Activated naive CD8-positive, alpha-beta T cell treated with anti-CD3 and anti-CD28 coated beads, Interleukin-2, amount 50 U/mL, for 24 hours (primary cell): ENCODE measurements around the gene PSORS1C2.

ENCODE experiments used
- ATAC-seq: fragments of 150-1000 bp; cut with Tn5 transposase; one replicate; pipeline ENCODE4 v1.10.0; 2021
- DNase-seq: peaks from one replicate; pipeline ENCODE4 v3.0.0; 2021
- H3K27ac Mint-ChIP-seq: one replicate; pipeline ENCODE4 v1.8.0; 2021; ENCODE audit warnings: mild to moderate bottlenecking, mixed read lengths
- H3K27me3 Mint-ChIP-seq: one replicate; pipeline ENCODE4 v1.8.0; 2021; ENCODE audit warnings: mixed read lengths
- H3K36me3 Mint-ChIP-seq: one replicate; pipeline ENCODE4 v1.8.0; 2021; ENCODE audit warnings: low read depth, mixed read lengths
- H3K4me1 Mint-ChIP-seq: one replicate; pipeline ENCODE4 v1.8.0; 2021; ENCODE audit warnings: mixed read lengths
- H3K4me3 Mint-ChIP-seq: one replicate; pipeline ENCODE4 v1.8.0; 2021; ENCODE audit warnings: mild to moderate bottlenecking, moderate library complexity, mixed read lengths
- H3K9me3 Mint-ChIP-seq: one replicate; pipeline ENCODE4 v1.8.0; 2021; ENCODE audit warnings: mixed read lengths

Gene PSORS1C2

GRCh38 chr6:31135710-31136109 lies 3.2 kb downstream of the PSORS1C2 start:
- no peak for ATAC-seq
- no peak for DNase-seq
- peaks cover 6% of the 10 kb centered on the region for H3K4me1 Mint-ChIP-seq
- H3K27me3 Mint-ChIP-seq: peaks cover 4% of the 10 kb centered on the region
- no peak overlapping the region for H3K4me3 Mint-ChIP-seq
- no peak overlapping the region for H3K27ac Mint-ChIP-seq
- H3K36me3 Mint-ChIP-seq: no peaks in the 10 kb centered on the region
- no peaks in the 10 kb centered on the region for H3K9me3 Mint-ChIP-seq

- Mint-ChIP-seq H3K27me3 (peaks cover 4% of the 10 kb centered on the region), H3K4me3 (no peak overlapping the region), H3K9me3 (no peaks in the 10 kb centered on the region), H3K27ac (no peak overlapping the region), H3K36me3 (no peaks in the 10 kb centered on the region), H3K4me1 (peaks cover 9% of the 10 kb centered on the region)
- ATAC-seq: no peak
- no peak for DNase-seq
Measured at GRCh38 chr6:31132806-31133205, 6.1 kb downstream of the PSORS1C2 start.

GRCh38 chr6:31131595-31131994 lies 7.3 kb downstream of the PSORS1C2 start:
- H3K4me1 Mint-ChIP-seq: peaks cover 5% of the 10 kb centered on the region
- DNase-seq (no peak), ATAC-seq (no peak)
- H3K9me3 Mint-ChIP-seq: no peaks in the 10 kb centered on the region
- no peak overlapping the region for H3K27ac Mint-ChIP-seq
- H3K4me3 Mint-ChIP-seq: no peak overlapping the region
- no peaks in the 10 kb centered on the region for H3K36me3 Mint-ChIP-seq
- H3K27me3 Mint-ChIP-seq: peaks cover 2% of the 10 kb centered on the region

GRCh38 chr6:31130751-31131150 lies 8.1 kb downstream of the PSORS1C2 start:
- ATAC-seq: no peak
- Mint-ChIP-seq H3K36me3 (no peaks in the 10 kb centered on the region), H3K4me1 (peaks cover 5% of the 10 kb centered on the region), H3K27me3 (peaks cover 2% of the 10 kb centered on the region), H3K27ac (no peak overlapping the region), H3K4me3 (no peak overlapping the region), H3K9me3 (no peaks in the 10 kb centered on the region)
- DNase-seq: no peak

GRCh38 chr6:31129130-31129529 lies 9.7 kb downstream of the PSORS1C2 start:
- Mint-ChIP-seq H3K36me3 (no peaks in the 10 kb centered on the region), H3K4me3 (no peak overlapping the region), H3K27ac (no peak overlapping the region), H3K27me3 (peaks cover 2% of the 10 kb centered on the region), H3K9me3 (no peaks in the 10 kb centered on the region), H3K4me1 (peaks cover 5% of the 10 kb centered on the region)
- DNase-seq (no peak), ATAC-seq (no peak)

GRCh38 chr6:31128093-31128676 lies 10.7 kb downstream of the PSORS1C2 start:
- H3K4me3 Mint-ChIP-seq: no peak overlapping the region
- H3K4me1 Mint-ChIP-seq: peaks cover 5% of the 10 kb centered on the region
- H3K36me3 Mint-ChIP-seq: no peaks in the 10 kb centered on the region
- H3K27me3 Mint-ChIP-seq: peaks cover 2% of the 10 kb centered on the region
- no peak overlapping the region for H3K27ac Mint-ChIP-seq
- DNase-seq (peak; percentile 81), ATAC-seq (peak; percentile 45)
- no peaks in the 10 kb centered on the region for H3K9me3 Mint-ChIP-seq

GRCh38 chr6:31126396-31127175 lies 12.3 kb downstream of the PSORS1C2 start:
- ATAC-seq (no peak), DNase-seq (no peak)
- Mint-ChIP-seq H3K27me3 (peaks cover 2% of the 10 kb centered on the region), H3K9me3 (no peaks in the 10 kb centered on the region), H3K4me3 (no peak overlapping the region), H3K4me1 (peaks cover 5% of the 10 kb centered on the region), H3K27ac (no peak overlapping the region), H3K36me3 (no peaks in the 10 kb centered on the region)

- no peaks in the 10 kb centered on the region for H3K9me3 Mint-ChIP-seq
- H3K27ac Mint-ChIP-seq: no peak overlapping the region
- H3K4me3 Mint-ChIP-seq: no peak overlapping the region
- no peak for DNase-seq
- H3K27me3 Mint-ChIP-seq: peaks cover 2% of the 10 kb centered on the region
- peaks cover 5% of the 10 kb centered on the region for H3K4me1 Mint-ChIP-seq
- no peak for ATAC-seq
- H3K36me3 Mint-ChIP-seq: no peaks in the 10 kb centered on the region
Measured at GRCh38 chr6:31125586-31126363, 13.1 kb downstream of the PSORS1C2 start.

- H3K9me3 Mint-ChIP-seq: no peaks in the 10 kb centered on the region
- H3K27ac Mint-ChIP-seq: no peak overlapping the region
- ATAC-seq: no peak
- H3K4me3 Mint-ChIP-seq: no peak overlapping the region
- H3K36me3 Mint-ChIP-seq: no peaks in the 10 kb centered on the region
- no peak for DNase-seq
- peaks cover 2% of the 10 kb centered on the region for H3K27me3 Mint-ChIP-seq
- peaks cover 5% of the 10 kb centered on the region for H3K4me1 Mint-ChIP-seq
Measured at GRCh38 chr6:31125162-31125561, 13.7 kb downstream of the PSORS1C2 start.

- ATAC-seq (no peak), DNase-seq (no peak)
- peaks cover 3% of the 10 kb centered on the region for H3K27me3 Mint-ChIP-seq
- no peak overlapping the region for H3K4me3 Mint-ChIP-seq
- no peaks in the 10 kb centered on the region for H3K36me3 Mint-ChIP-seq
- H3K27ac Mint-ChIP-seq: no peak overlapping the region
- peaks cover 2% of the 10 kb centered on the region for H3K4me1 Mint-ChIP-seq
- H3K9me3 Mint-ChIP-seq: no peaks in the 10 kb centered on the region
Measured at GRCh38 chr6:31122791-31123706, 15.8 kb downstream of the PSORS1C2 start.

GRCh38 chr6:31121131-31121790 lies 17.6 kb downstream of the PSORS1C2 start:
- ATAC-seq: no peak
- H3K4me1 Mint-ChIP-seq: no peaks in the 10 kb centered on the region
- no peak overlapping the region for H3K4me3 Mint-ChIP-seq
- DNase-seq: no peak
- no peak overlapping the region for H3K27ac Mint-ChIP-seq
- peaks cover 3% of the 10 kb centered on the region for H3K27me3 Mint-ChIP-seq
- no peaks in the 10 kb centered on the region for H3K36me3 Mint-ChIP-seq
- H3K9me3 Mint-ChIP-seq: no peaks in the 10 kb centered on the region

- DNase-seq (no peak), ATAC-seq (no peak)
- H3K27me3 Mint-ChIP-seq: peaks cover 3% of the 10 kb centered on the region
- H3K9me3 Mint-ChIP-seq: no peaks in the 10 kb centered on the region
- no peaks in the 10 kb centered on the region for H3K4me1 Mint-ChIP-seq
- H3K4me3 Mint-ChIP-seq: no peak within 1 kb of the TSS
- no peak within 1 kb of the TSS for H3K27ac Mint-ChIP-seq
- no peaks in the 10 kb centered on the region for H3K36me3 Mint-ChIP-seq
Measured at GRCh38 chr6:31120151-31120915, 18.5 kb downstream of the PSORS1C2 start, which contains the start of gene CDSN. CDSN (minus strand) TSS chr6:31120446; CDS start chr6:31120419, 27 bp downstream.

- H3K4me3 Mint-ChIP-seq: no peak overlapping the region
- DNase-seq: no peak
- H3K27ac Mint-ChIP-seq: no peak overlapping the region
- no peaks in the 10 kb centered on the region for H3K36me3 Mint-ChIP-seq
- no peaks in the 10 kb centered on the region for H3K4me1 Mint-ChIP-seq
- peaks cover 3% of the 10 kb centered on the region for H3K27me3 Mint-ChIP-seq
- H3K9me3 Mint-ChIP-seq: no peaks in the 10 kb centered on the region
- no peak for ATAC-seq
Measured at GRCh38 chr6:31118178-31118577, 20.7 kb downstream of the PSORS1C2 start.
